ENCODE data around the gene BORCS5.
"Not testable (repeated sequence)": the region's sequence is repeated elsewhere in the genome, so short reads cannot be mapped to it uniquely, and the experiment has no call there.

Gene BORCS5

DNA sequence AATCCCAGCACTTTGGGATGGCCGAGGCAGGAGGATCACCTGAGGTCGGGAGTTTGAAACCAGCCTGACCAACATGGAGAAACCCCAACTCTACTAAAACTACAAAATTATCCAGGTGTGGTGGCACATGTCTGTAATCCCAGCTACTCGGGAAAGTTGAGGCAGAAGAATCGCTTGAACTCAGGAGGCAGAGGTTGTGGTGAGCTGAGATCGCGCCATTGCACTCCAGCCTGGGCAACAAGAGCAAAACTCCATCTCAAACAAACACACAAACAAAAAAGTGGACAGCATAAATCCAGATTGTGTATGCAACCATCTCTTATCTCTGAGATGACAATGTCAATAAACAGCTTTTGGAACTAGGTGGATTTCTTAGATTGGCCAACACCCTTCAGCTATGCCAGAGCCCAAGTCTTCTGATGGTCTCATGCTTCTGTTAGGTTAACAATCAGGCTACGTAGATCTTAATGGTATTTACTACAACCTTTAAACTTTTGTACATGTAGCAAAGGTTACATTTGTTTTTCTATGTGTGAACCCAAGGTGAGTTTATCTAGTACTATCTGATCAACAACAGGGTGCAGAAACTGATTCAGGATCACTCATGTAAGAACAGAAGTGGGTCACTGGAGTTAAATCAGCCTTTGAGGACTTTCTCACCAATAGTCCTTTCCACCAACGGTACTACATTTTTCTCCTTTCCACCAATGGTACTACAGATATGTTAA lies 132.1 kb downstream of the BORCS5 start:
- no peak for DNase-seq (ENCODE audit: low read depth)

DNA sequence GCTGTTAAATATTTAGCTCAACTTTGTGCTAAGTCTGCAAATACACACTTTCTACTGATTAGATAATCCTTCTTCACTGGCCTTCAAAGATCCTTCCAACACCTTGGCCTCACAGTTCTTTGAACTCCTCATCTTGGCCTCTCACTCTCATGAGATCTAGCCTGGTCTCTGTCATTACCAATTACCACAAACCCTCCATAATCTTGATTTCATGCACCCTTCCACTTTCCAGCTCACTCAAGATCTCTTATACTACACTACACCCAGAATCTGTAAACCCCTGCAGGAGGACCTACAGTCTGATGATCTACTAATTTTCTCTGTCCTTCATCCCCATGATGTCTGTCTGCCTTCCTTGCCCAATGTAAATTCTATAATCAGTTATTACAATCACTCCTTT lies 134.7 kb downstream of the BORCS5 start:
- DNase-seq (ENCODE audit: low read depth): no peak

DNA sequence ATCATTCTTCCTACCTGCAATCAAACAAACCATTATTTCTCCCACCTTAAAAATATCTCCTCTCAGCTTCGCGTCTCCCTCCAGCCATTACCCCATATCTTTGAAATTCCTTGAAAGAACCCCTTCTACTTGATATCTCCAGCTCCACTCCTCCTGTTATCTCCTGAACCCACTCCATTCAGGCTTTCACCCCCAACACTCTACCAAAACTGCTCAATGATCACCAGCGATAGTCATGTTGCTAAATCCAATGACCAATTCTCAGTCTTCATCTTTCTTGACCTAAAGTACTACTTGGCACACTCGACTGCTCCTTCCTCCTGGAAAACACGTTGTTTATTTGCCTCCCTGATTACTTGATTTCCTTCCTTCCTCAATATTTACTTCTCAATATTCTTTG lies 135.7 kb downstream of the BORCS5 start:
- DNase-seq (ENCODE audit: low read depth): no peak

- DNase-seq (ENCODE audit: low read depth): no peak
These were observed 138.7 kb downstream of the BORCS5 start for GRCh38 chr12:12495536-12495935.

DNA sequence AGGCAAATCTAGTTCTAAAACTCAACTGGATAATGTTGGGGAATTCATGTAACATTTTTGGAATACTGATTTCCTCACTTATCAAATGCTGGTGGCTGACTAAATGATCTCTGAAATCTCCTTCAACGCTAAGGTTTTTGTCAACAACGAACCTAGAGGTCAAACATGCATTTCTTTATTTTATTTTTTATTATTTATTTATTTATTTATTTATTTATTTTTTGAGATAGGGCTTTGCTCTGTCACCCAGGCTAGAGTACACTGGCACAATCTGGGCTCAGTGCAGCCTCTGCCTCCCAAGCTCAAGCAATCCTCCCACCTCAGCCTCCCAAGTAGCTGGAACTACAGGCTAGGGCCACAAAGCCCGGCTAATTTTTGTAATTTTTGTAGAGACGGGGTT lies 141.3 kb downstream of the BORCS5 start:
- no peak for DNase-seq (ENCODE audit: low read depth)

GRCh38 chr12:12499909-12500604 lies 143.2 kb downstream of the BORCS5 start:
- DNase-seq (ENCODE audit: low read depth): no peak

- no peak for DNase-seq (ENCODE audit: low read depth)
These were observed 144.2 kb downstream of the BORCS5 start for GRCh38 chr12:12501121-12501520.

DNA sequence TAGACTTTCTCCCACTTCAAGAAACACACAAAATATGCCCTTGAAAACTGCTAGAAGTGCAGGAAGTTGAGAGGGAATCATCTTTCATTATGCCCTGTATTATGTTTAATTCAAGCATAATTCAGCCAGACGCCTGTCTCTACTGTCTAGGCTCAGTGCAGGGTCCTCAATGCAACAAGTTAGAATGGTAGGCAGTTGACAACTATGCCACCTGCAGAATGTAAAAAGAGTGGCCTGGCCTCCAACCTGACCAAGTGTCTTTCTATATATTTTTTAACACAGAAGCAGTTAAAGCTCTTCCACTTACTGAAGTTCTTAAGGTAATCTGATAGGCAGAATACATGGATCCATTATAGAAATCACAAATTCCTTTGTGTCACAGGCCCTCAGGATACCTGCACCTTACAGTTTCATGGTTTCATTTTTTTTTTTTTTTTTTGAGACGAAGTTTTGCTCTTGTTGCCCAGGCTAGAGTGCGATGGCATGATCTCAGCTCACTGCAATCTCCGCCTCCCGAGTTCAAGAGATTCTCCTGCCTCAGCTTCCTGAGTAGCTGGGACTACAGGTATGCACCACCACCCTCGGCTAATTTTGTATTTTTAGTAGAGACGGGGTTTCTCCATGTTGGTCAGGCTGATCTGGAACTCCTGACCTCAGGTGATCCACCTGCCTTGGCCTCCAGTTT lies 145.4 kb downstream of the BORCS5 start:
- not testable (repeated sequence) for DNase-seq (ENCODE audit: low read depth)

DNA sequence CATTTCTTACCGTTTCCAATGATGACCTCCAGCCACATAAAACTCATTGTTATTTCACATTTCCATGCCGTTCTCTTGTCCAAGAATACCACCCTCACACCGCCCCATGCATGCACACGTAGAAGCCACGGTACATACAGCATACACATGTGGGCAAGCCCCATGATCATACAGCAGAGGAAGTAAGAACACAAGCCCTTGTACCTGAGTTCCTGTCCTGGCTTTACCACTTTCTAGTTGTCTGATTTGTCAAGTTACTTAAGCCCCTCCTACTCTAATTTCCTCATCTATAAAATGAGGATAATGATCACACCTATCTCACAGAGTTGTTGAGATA lies 145.9 kb downstream of the BORCS5 start:
- no peak for DNase-seq (ENCODE audit: low read depth)

GRCh38 chr12:12503384-12504078 lies 146.7 kb downstream of the BORCS5 start:
- no peak for DNase-seq (ENCODE audit: low read depth)

GRCh38 chr12:12505544-12506495 lies 148.9 kb downstream of the BORCS5 start:
- DNase-seq (ENCODE audit: low read depth): no peak

GRCh38 chr12:12506496-12506890 lies 149.6 kb downstream of the BORCS5 start:
- no peak for DNase-seq (ENCODE audit: low read depth)

GRCh38 chr12:12507121-12507520 lies 150.2 kb downstream of the BORCS5 start:
- no peak for DNase-seq (ENCODE audit: low read depth)

GRCh38 chr12:12508612-12509011 lies 151.7 kb downstream of the BORCS5 start:
- DNase-seq (ENCODE audit: low read depth): no peak

DNA sequence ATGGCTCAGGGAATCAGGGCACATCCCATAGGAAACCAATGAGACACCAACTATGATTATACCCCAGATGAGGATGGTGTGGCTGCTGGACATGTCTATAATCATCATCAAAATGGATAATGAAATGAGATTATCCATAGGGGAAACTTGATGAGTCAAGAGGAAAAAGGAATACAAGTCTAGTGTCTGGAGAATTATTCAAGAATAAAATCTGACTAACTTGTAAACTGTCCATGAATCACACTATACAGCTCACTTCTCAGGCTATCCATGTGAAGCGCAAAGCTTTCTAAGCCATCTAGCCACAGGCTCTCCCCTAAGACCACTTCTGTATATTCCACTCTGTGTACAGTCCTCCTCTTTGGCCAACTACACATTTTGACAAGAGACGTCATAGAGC lies 153.3 kb downstream of the BORCS5 start:
- DNase-seq (ENCODE audit: low read depth): no peak

GRCh38 chr12:12510551-12510950 lies 153.7 kb downstream of the BORCS5 start:
- no peak for DNase-seq (ENCODE audit: low read depth)

- DNase-seq (ENCODE audit: low read depth): no peak
These were observed 154.3 kb downstream of the BORCS5 start for GRCh38 chr12:12511021-12511783.

GRCh38 chr12:12511895-12512711 lies 155.2 kb downstream of the BORCS5 start:
- DNase-seq (ENCODE audit: low read depth): no peak

- DNase-seq (ENCODE audit: low read depth): no peak
These were observed 156.6 kb downstream of the BORCS5 start for GRCh38 chr12:12513416-12514006.

DNA sequence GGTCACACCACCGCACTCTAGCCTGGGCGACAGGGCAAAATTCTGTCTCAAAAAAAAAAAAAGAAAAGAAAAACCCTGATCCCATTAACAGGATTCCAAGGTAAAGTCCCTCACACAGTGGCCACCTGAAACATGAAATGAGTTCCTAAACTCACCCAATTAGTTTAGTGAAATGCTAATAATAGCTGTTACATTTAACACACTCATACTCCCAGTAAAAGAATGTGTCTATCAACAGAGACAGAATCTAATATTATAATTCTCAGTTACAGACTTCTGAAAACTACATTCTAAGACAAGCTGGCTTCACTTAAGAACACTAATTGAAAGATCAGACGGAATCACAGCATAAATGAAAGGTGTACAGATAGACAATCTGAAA lies 161.6 kb downstream of the BORCS5 start:
- no peak for DNase-seq (ENCODE audit: low read depth)

Data from activated T-helper 1 cell treated with Interleukin-2 at 50 U/mL for 16 hours (primary cell).